ENCODE data around the gene CYP2C19.
"Not testable (repeated sequence)": the region's sequence is repeated elsewhere in the genome, so short reads cannot be mapped to it uniquely, and the experiment has no call there.

The CYP2C19 gene

GRCh38 chr10:94803307-94803706, 40.8 kb downstream of the CYP2C19 start:
- no peak for DNase-seq (ENCODE audit: low read depth in 1 of 2, low spot score in 1 of 2)
- no peak for TF ChIP-seq JUND (IDR thresholded peaks at IDR 0.05; ENCODE audit: low read depth)
- in situ Hi-C loops (cut with HindIII; ENCODE audit: low pct_unique_long_range_greater_than_20kb, low sequenced_read_pairs): no loop called here

DNA sequence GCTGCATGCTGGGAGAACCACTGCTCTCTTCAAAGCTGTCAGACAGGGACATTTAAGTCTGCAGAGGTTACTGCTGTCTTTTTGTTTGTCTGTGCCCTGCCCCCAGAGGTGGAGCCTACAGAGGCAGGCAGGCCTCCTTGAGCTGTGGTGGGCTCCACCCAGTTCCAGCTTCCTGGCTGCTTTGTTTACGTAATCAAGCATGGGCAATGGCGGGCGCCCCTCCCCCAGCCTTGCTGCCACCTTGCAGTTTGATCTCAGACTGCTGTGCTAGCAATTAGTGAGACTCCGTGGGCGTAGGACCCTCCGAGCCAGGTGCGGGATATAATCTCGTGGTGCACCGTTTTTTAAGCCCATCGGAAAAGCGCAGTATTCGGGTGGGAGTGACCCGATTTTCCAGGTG, 67.5 kb downstream of the CYP2C19 start:
- DNase-seq (ENCODE audit: low read depth in 1 of 2, low spot score in 1 of 2); in situ Hi-C loops (cut with HindIII; ENCODE audit: low pct_unique_long_range_greater_than_20kb, low sequenced_read_pairs): not testable (repeated sequence)

GRCh38 chr10:94846204-94846603, 83.7 kb downstream of the CYP2C19 start:
- DNase-seq (ENCODE audit: low read depth in 1 of 2, low spot score in 1 of 2): no peak
- TF ChIP-seq JUND (IDR thresholded peaks at IDR 0.05; ENCODE audit: low read depth): no peak
- in situ Hi-C loops (cut with HindIII; ENCODE audit: low pct_unique_long_range_greater_than_20kb, low sequenced_read_pairs): no loop called here

GRCh38 chr10:94850766-94851165, 88.3 kb downstream of the CYP2C19 start:
- no peak for DNase-seq (ENCODE audit: low read depth in 1 of 2, low spot score in 1 of 2)
- in situ Hi-C loops (cut with HindIII; ENCODE audit: low pct_unique_long_range_greater_than_20kb, low sequenced_read_pairs): no loop called here
- no peak for TF ChIP-seq JUND (IDR thresholded peaks at IDR 0.05; ENCODE audit: low read depth)

GRCh38 chr10:94851263-94851662, 88.8 kb downstream of the CYP2C19 start:
- TF ChIP-seq JUND (IDR thresholded peaks at IDR 0.05; ENCODE audit: low read depth): no peak
- in situ Hi-C loops (cut with HindIII; ENCODE audit: low pct_unique_long_range_greater_than_20kb, low sequenced_read_pairs): no loop called here
- DNase-seq (ENCODE audit: low read depth in 1 of 2, low spot score in 1 of 2): no peak

DNA sequence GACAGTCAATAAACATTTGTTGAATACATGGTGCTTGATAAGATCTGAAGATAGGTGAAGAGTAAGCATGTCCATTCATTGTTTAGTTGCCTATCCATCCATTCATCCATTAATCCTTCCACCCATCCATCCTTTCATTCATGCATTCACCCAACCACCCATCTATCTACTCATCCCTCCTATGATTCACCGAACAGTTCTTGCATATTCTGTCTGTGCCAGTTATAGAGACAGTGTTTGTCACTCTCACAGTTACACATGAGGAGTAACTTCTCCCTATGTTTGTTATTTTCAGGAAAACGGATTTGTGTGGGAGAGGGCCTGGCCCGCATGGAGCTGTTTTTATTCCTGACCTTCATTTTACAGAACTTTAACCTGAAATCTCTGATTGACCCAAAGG, 90.0 kb downstream of the CYP2C19 start:
- no peak for TF ChIP-seq JUND (IDR thresholded peaks at IDR 0.05; ENCODE audit: low read depth)
- in situ Hi-C loops (cut with HindIII; ENCODE audit: low pct_unique_long_range_greater_than_20kb, low sequenced_read_pairs): no loop called here
- DNase-seq (ENCODE audit: low read depth in 1 of 2, low spot score in 1 of 2): no peak

GRCh38 chr10:94853065-94853464, 90.6 kb downstream of the CYP2C19 start:
- DNase-seq (ENCODE audit: low read depth in 1 of 2, low spot score in 1 of 2): no peak
- TF ChIP-seq JUND (IDR thresholded peaks at IDR 0.05; ENCODE audit: low read depth): no peak
- in situ Hi-C loops (cut with HindIII; ENCODE audit: low pct_unique_long_range_greater_than_20kb, low sequenced_read_pairs): no loop called here

GRCh38 chr10:94858005-94858404, 95.5 kb downstream of the CYP2C19 start:
- in situ Hi-C loops (cut with HindIII; ENCODE audit: low pct_unique_long_range_greater_than_20kb, low sequenced_read_pairs): no loop called here
- no peak for TF ChIP-seq JUND (IDR thresholded peaks at IDR 0.05; ENCODE audit: low read depth)
- no peak for DNase-seq (ENCODE audit: low read depth in 1 of 2, low spot score in 1 of 2)

GRCh38 chr10:94859086-94859485, 96.6 kb downstream of the CYP2C19 start:
- in situ Hi-C loops (cut with HindIII; ENCODE audit: low pct_unique_long_range_greater_than_20kb, low sequenced_read_pairs): no loop called here
- no peak for TF ChIP-seq JUND (IDR thresholded peaks at IDR 0.05; ENCODE audit: low read depth)
- DNase-seq (ENCODE audit: low read depth in 1 of 2, low spot score in 1 of 2): no peak

DNA sequence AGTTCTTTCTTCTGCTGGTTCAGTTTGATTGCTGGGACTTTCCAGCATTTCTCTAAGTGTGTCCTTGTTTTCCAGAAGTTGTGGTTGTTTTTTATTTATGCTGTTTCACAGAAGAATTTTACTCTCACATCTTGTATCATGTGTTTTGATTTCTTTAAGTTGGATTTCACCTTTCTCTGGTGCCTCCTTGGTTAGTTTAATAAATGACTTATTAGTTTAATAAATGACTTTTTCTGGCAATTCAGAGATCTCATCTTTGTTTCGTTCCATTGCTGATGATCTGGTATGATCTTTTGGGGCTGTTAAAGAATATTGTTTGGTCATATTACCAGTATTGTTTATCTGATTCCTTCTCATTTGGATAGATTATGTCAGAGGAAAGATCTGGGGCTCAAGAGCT, 116.2 kb downstream of the CYP2C19 start:
- no peak for TF ChIP-seq JUND (IDR thresholded peaks at IDR 0.05; ENCODE audit: low read depth)
- no peak for DNase-seq (ENCODE audit: low read depth in 1 of 2, low spot score in 1 of 2)
- in situ Hi-C loops (cut with HindIII; ENCODE audit: low pct_unique_long_range_greater_than_20kb, low sequenced_read_pairs): no loop called here

GRCh38 chr10:94879214-94879613, 116.7 kb downstream of the CYP2C19 start:
- no peak for DNase-seq (ENCODE audit: low read depth in 1 of 2, low spot score in 1 of 2)
- in situ Hi-C loops (cut with HindIII; ENCODE audit: low pct_unique_long_range_greater_than_20kb, low sequenced_read_pairs): no loop called here
- TF ChIP-seq JUND (IDR thresholded peaks at IDR 0.05; ENCODE audit: low read depth): no peak

DNA sequence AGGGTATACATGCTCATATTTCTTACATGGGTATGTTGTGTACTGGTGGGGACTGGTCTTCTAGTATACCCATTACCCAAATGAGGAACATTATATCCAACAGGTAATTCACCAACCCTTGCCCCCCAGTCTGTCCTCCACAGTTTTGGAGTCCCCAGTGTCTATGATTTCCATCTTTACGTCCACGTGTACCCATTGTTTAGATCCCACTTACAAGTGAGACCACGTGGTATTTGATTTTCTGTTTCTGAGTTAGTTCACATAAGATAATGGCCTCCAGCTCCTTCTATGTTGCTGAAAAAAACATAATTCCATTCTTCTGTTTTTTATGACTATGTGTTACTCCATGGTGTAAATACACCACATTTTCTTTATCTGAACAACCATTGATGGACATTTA, 126.6 kb downstream of the CYP2C19 start:
- DNase-seq (ENCODE audit: low read depth in 1 of 2, low spot score in 1 of 2): no peak
- in situ Hi-C loops (cut with HindIII; ENCODE audit: low pct_unique_long_range_greater_than_20kb, low sequenced_read_pairs): no loop called here

DNA sequence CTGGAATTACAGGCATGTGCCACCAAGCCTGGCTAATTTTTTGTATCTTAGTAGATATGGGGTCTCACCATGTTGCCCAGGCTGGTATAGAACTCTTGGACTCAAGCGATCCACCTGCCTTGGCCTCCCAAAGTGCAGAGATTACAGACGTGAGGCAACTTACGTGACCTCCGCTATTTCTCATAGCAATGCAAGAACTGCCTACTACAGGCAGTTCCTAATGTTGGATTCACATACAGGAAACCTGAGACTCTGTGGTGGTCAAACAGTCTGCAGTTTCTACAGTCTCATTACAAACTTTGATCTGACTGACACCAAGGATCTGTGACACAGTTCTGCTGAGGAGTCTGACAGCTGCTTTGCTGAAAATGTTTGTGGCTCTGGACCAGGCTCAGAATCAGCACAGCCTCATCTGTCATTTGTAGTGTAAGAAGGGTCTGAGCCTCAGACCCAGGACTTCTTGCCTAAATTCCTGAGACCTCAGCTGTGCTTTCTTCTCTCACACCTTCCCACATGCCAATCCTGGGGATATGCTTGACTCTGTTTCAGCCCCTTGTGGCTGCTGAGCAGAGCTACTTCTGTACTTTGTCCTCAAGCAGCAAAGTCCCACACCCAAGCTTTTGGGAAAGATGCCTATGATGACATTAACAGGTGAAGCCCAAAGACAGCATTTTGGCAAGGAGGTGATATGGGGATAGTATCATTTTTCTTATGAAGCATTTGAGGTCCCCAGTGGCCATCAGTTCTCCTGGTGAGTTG, 128.0 kb downstream of the CYP2C19 start:
- no peak for DNase-seq (ENCODE audit: low read depth in 1 of 2, low spot score in 1 of 2)
- in situ Hi-C loops (cut with HindIII; ENCODE audit: low pct_unique_long_range_greater_than_20kb, low sequenced_read_pairs): no loop called here
- no peak for TF ChIP-seq JUND (IDR thresholded peaks at IDR 0.05; ENCODE audit: low read depth)

More for the DNA sequence above, 126.6 kb downstream of the CYP2C19 start:
- no peak for TF ChIP-seq JUND (IDR thresholded peaks at IDR 0.05; ENCODE audit: low read depth)

DNA sequence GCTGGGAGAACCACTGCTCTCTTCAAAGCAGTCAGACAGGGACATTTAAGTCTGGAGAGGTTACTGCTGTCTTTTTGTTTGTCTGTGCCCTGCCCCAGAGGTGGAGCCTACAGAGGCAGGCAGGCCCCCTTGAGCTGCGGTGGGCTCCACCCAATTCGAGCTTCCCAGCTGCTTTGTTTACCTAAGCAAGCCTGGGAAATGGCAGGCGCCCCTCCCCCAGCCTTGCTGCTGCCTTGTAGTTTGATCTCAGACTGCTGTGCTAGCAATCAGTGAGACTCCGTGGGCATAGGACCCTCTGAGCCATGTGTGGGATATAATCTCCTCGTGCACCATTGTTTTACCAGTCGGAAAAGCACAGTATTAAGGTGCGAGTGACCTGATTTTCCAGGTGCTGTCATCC, 135.9 kb downstream of the CYP2C19 start:
- in situ Hi-C loops (cut with HindIII; ENCODE audit: low pct_unique_long_range_greater_than_20kb, low sequenced_read_pairs); DNase-seq (ENCODE audit: low read depth in 1 of 2, low spot score in 1 of 2): not testable (repeated sequence)

Measured in T47D (cell line).